Upper lobe of left lung (tissue), 6 donors: ENCODE measurements around the gene PTPRZ1. TPM values are rescaled to one million over a fixed set of nuclear protein-coding genes. Genes with fewer than 3 reads are reported as not detected.
A peak's percentile ranks its signal among the peaks of the same experiment; 100 is the strongest.

Experiments used
- ATAC-seq, 2 donors: fragments of 200-7000 bp; cut with Tn5 transposase; one replicate each; pipeline ENCODE4 v1.9.1; 2022; ENCODE audit warnings: mild to moderate bottlenecking in 2 of 2, moderate library complexity in 2 of 2; ENCODE audit not compliant: low FRiP score in 2 of 2
- DNase-seq, 2 donors: peaks; one replicate each; pipeline ENCODE4 v3.0.0-alpha.2; 2019 to 2020
- H3K27ac ChIP-seq, 4 donors: fragments of 200-600 bp; sonication (generic); one replicate each; pipeline ENCODE4 v1.5.1; 2016 to 2019
- H3K27me3 ChIP-seq, 4 donors: fragments of 200-600 bp; sonication (generic); one replicate each; pipeline ENCODE4 v1.5.1; 2017 to 2019
- H3K36me3 ChIP-seq, 4 donors: fragments of 200-600 bp; sonication (generic); one replicate each; pipeline ENCODE4 v1.5.1; 2016 to 2019
- H3K4me1 ChIP-seq, 4 donors: fragments of 200-600 bp; sonication (generic); one replicate each; pipeline ENCODE4 v1.5.1; 2018 to 2019
- H3K4me3 ChIP-seq, 4 donors: fragments of 200-600 bp; sonication (generic); one replicate each; pipeline ENCODE4 v1.5.1; 2017 to 2019; ENCODE audit warnings: mild to moderate bottlenecking in 2 of 4, moderate library complexity in 1 of 4
- H3K9me3 ChIP-seq, 4 donors: fragments of 200-600 bp; sonication (generic); one replicate each; pipeline ENCODE4 v1.5.1; 2018 to 2019
- CTCF ChIP-seq, 6 experiments: fragments of 450-650 bp in 4 of 6; fragments of 200-600 bp in 2 of 6; sonication (generic) in 2 of 6; IDR thresholded peaks; one replicate each; pipeline ENCODE4 v1.5.1; 2016 to 2019; ENCODE audit warnings: antibody characterized with exemption in 6 of 6
- EP300 ChIP-seq, 4 donors: sonication (generic); formaldehyde crosslinking; IDR thresholded peaks; one replicate each; pipeline ENCODE4 v1.5.1; 2017; ENCODE audit warnings: antibody characterized with exemption in 4 of 4, control low read depth in 2 of 4
- POLR2A ChIP-seq, 4 donors: fragments of 450-650 bp; IDR thresholded peaks; one replicate each; pipeline ENCODE4 v1.5.1; 2016 to 2017; ENCODE audit warnings: antibody characterized with exemption in 4 of 4, mild to moderate bottlenecking in 2 of 4
- POLR2AphosphoS5 ChIP-seq, 2 donors: sonication (generic); formaldehyde crosslinking; IDR thresholded peaks; one replicate each; pipeline ENCODE4 v1.5.1; 2017; ENCODE audit warnings: antibody characterized with exemption in 2 of 2
- WGBS, 2 donors: methylation state at CpG; one replicate each; pipeline ENCODE4 v1.1.5; 2017 to 2018; 5-methylcytosine and 5-hydroxymethylcytosine counted together
- total RNA-seq, 6 donors: library from RNA; depleted of rRNA in 4 of 6; stranded (reverse); fragments of >200 nt in 4 of 6; gene quantifications; one replicate each; pipeline versions ENCODE4 v1.1.0 to v1.2.1, GENCODE V29; 2016 to 2021
- donor health status: DM: no; HTN: no; CAD: no; lungs with moderate emphysema.
- donor health status: DM: no; HTN: yes; CAD: no; lungs with severe emphysema.

Gene PTPRZ1
- total RNA-seq, result 1 to 10 TPM in 5 of 6 donors, under 1 TPM in 1; 0.57 to 7.2 (median 1.2) TPM

- 1 to 3% methylated on average over 17 to 25 of the region's 49 CpGs for WGBS, 2 donors
Observed at GRCh38 chr7:121872831-121873288, at the start of gene PTPRZ1. PTPRZ1 (plus strand) TSS chr7:121873161; CDS start chr7:121873500, 339 bp downstream.

GRCh38 chr7:121824276-121824675 is 48.7 kb upstream of the PTPRZ1 start:
- H3K4me1 ChIP-seq, result no peaks in the 10 kb centered on the region
- ATAC-seq (no peak), DNase-seq (no peak)
- H3K36me3 ChIP-seq, result no peaks in the 10 kb centered on the region
- no peaks in the 10 kb centered on the region for H3K9me3 ChIP-seq
- no peaks in the 10 kb centered on the region for H3K27me3 ChIP-seq
- no peak overlapping the region for H3K27ac ChIP-seq
- H3K4me3 ChIP-seq, result no peak overlapping the region
- TF ChIP-seq EP300 (IDR thresholded peaks at IDR 0.05) (no peak), POLR2AphosphoS5 (IDR thresholded peaks at IDR 0.05) (no peak), CTCF (IDR thresholded peaks at IDR 0.05) (no peak), POLR2A (IDR thresholded peaks at IDR 0.05) (no peak)
- WGBS, 2 donors, result 86 to 91% methylated on average over 1 of the region's 1 CpG

More at GRCh38 chr7:121872831-121873288, at the start of gene PTPRZ1:
- H3K27ac ChIP-seq, result no peak within 1 kb of the TSS
- H3K4me3 ChIP-seq, result peak within 1 kb of the TSS; percentile 21 to 54 (median 46)
- TF ChIP-seq EP300 (IDR thresholded peaks at IDR 0.05) (no peak), CTCF (IDR thresholded peaks at IDR 0.05) (no peak), POLR2AphosphoS5 (IDR thresholded peaks at IDR 0.05) (no peak), POLR2A (IDR thresholded peaks at IDR 0.05) (no peak)
- no peaks in the 10 kb centered on the region for H3K36me3 ChIP-seq
- H3K27me3 ChIP-seq, result peaks cover 0 to 6% (median 0%) of the 10 kb centered on the region in 4 donors
- H3K9me3 ChIP-seq, result no peaks in the 10 kb centered on the region
- H3K4me1 ChIP-seq, result peaks cover 0 to 22% (median 3%) of the 10 kb centered on the region in 4 donors
- DNase-seq (peak in 1 of 2 donors; percentile 87), ATAC-seq (peak in 1 of 2 donors; percentile 87)

GRCh38 chr7:121831351-121831750 is 41.6 kb upstream of the PTPRZ1 start:
- ATAC-seq (no peak), DNase-seq (no peak)
- TF ChIP-seq POLR2AphosphoS5 (IDR thresholded peaks at IDR 0.05) (no peak), CTCF (IDR thresholded peaks at IDR 0.05) (no peak), POLR2A (IDR thresholded peaks at IDR 0.05) (no peak), EP300 (IDR thresholded peaks at IDR 0.05) (no peak)
- WGBS, 2 donors, result 67 to 75% methylated on average over 3 of the region's 3 CpGs
- Histone ChIP-seq H3K4me1 (no peaks in the 10 kb centered on the region), H3K36me3 (no peaks in the 10 kb centered on the region), H3K27ac (no peak overlapping the region), H3K4me3 (no peak overlapping the region), H3K9me3 (no peaks in the 10 kb centered on the region), H3K27me3 (no peaks in the 10 kb centered on the region)

GRCh38 chr7:121831801-121832200 is 41.2 kb upstream of the PTPRZ1 start:
- DNase-seq, result no peak
- H3K4me3 ChIP-seq, result no peak overlapping the region
- H3K27ac ChIP-seq, result no peak overlapping the region
- H3K4me1 ChIP-seq, result no peaks in the 10 kb centered on the region
- 52 to 73% methylated on average over 5 of the region's 5 CpGs for WGBS, 2 donors
- H3K36me3 ChIP-seq, result no peaks in the 10 kb centered on the region
- H3K27me3 ChIP-seq, result no peaks in the 10 kb centered on the region
- H3K9me3 ChIP-seq, result no peaks in the 10 kb centered on the region
- no peak for ATAC-seq
- no peak for TF ChIP-seq EP300 (IDR thresholded peaks at IDR 0.05)
- no peak for TF ChIP-seq POLR2A (IDR thresholded peaks at IDR 0.05)
- TF ChIP-seq POLR2AphosphoS5 (IDR thresholded peaks at IDR 0.05), result no peak

GRCh38 chr7:121832347-121832746 is 40.6 kb upstream of the PTPRZ1 start:
- ATAC-seq, result no peak
- WGBS, 2 donors, result 65 to 75% methylated on average over 8 of the region's 8 CpGs
- no peak for DNase-seq

GRCh38 chr7:121833991-121834390 is 39.0 kb upstream of the PTPRZ1 start:
- no peak overlapping the region for H3K4me3 ChIP-seq
- no peak overlapping the region for H3K27ac ChIP-seq
- H3K9me3 ChIP-seq, result no peaks in the 10 kb centered on the region
- TF ChIP-seq CTCF (IDR thresholded peaks at IDR 0.05) (no peak), POLR2A (IDR thresholded peaks at IDR 0.05) (no peak), EP300 (IDR thresholded peaks at IDR 0.05) (no peak), POLR2AphosphoS5 (IDR thresholded peaks at IDR 0.05) (no peak)
- DNase-seq, result no peak
- H3K4me1 ChIP-seq, result no peaks in the 10 kb centered on the region
- no peaks in the 10 kb centered on the region for H3K27me3 ChIP-seq
- no peaks in the 10 kb centered on the region for H3K36me3 ChIP-seq
- no peak for ATAC-seq

More at GRCh38 chr7:121832347-121832746, 40.6 kb upstream of the PTPRZ1 start:
- H3K36me3 ChIP-seq, result no peaks in the 10 kb centered on the region
- H3K27me3 ChIP-seq, result no peaks in the 10 kb centered on the region
- no peaks in the 10 kb centered on the region for H3K9me3 ChIP-seq
- H3K27ac ChIP-seq, result no peak overlapping the region
- no peaks in the 10 kb centered on the region for H3K4me1 ChIP-seq
- no peak for TF ChIP-seq POLR2AphosphoS5 (IDR thresholded peaks at IDR 0.05)
- no peak overlapping the region for H3K4me3 ChIP-seq
